ENCODE data around the gene HSPBAP1.
A peak's percentile ranks its signal among the peaks of the same experiment; 100 is the strongest.
"Not testable (repeated sequence)": the region's sequence is repeated elsewhere in the genome, so short reads cannot be mapped to it uniquely, and the experiment has no call there.

Gene HSPBAP1

GRCh38 chr3:122732682-122733525 lies 60.7 kb downstream of the HSPBAP1 start:
- DNase-seq = not testable (repeated sequence)

GRCh38 chr3:122730240-122730639 lies 63.4 kb downstream of the HSPBAP1 start:
- DNase-seq = no peak

- DNase-seq = no peak
These were observed 64.7 kb downstream of the HSPBAP1 start for GRCh38 chr3:122728756-122729514.

- DNase-seq = no peak
These were observed 65.4 kb downstream of the HSPBAP1 start for GRCh38 chr3:122728186-122728585.

- DNase-seq = no peak
These were observed 65.9 kb downstream of the HSPBAP1 start for GRCh38 chr3:122727766-122728165.

- DNase-seq = peak; percentile 7 to 15
These were observed 66.3 kb downstream of the HSPBAP1 start for GRCh38 chr3:122727294-122727693.

GRCh38 chr3:122725106-122725505 lies 68.5 kb downstream of the HSPBAP1 start:
- DNase-seq = no peak

GRCh38 chr3:122719273-122719921 lies 74.2 kb downstream of the HSPBAP1 start:
- DNase-seq = no peak

- no peak for DNase-seq
These were observed 77.0 kb downstream of the HSPBAP1 start for GRCh38 chr3:122716667-122717066.

- no peak for DNase-seq
These were observed 79.4 kb downstream of the HSPBAP1 start for GRCh38 chr3:122714273-122714672.

- DNase-seq = not testable (repeated sequence)
These were observed 82.9 kb downstream of the HSPBAP1 start for GRCh38 chr3:122710616-122711251.

GRCh38 chr3:122705379-122705778 lies 88.3 kb downstream of the HSPBAP1 start:
- no peak for DNase-seq

GRCh38 chr3:122700193-122700592 lies 93.4 kb downstream of the HSPBAP1 start:
- no peak for DNase-seq

- no peak for DNase-seq
These were observed 95.5 kb downstream of the HSPBAP1 start for GRCh38 chr3:122697952-122698620.

GRCh38 chr3:122695927-122696561 lies 97.6 kb downstream of the HSPBAP1 start:
- no peak for DNase-seq

- DNase-seq = no peak
These were observed 98.7 kb downstream of the HSPBAP1 start for GRCh38 chr3:122694966-122695365.

GRCh38 chr3:122692674-122693073 lies 101.0 kb downstream of the HSPBAP1 start:
- DNase-seq = no peak

- no peak for DNase-seq
These were observed 102.4 kb downstream of the HSPBAP1 start for GRCh38 chr3:122691195-122691594.

GRCh38 chr3:122690096-122690495 lies 103.5 kb downstream of the HSPBAP1 start:
- no peak for DNase-seq

Data from inflammatory macrophage (primary cell).